Esophagus squamous epithelium (tissue), 4 donors: ENCODE data around the gene CHD6.

ENCODE experiments used
- POLR2A ChIP-seq, 4 donors: fragments of 450-650 bp; IDR thresholded peaks; one replicate each; pipeline ENCODE4 v1.6.1; 2017; ENCODE audit warnings: antibody characterized with exemption in 4 of 4, mild to moderate bottlenecking in 4 of 4, moderate library complexity in 3 of 4
- TF ChIP-seq, protein P1 (sequence below), 6 experiments: fragments of 450-650 bp in 4 of 6; fragments of 200-600 bp in 2 of 6; sonication (generic) in 2 of 6; IDR thresholded peaks; one replicate each; pipeline ENCODE4 v1.5.1; 2016 to 2019; ENCODE audit warnings: antibody characterized with exemption in 6 of 6, mild to moderate bottlenecking in 4 of 6, moderate library complexity in 4 of 6

DNA sequence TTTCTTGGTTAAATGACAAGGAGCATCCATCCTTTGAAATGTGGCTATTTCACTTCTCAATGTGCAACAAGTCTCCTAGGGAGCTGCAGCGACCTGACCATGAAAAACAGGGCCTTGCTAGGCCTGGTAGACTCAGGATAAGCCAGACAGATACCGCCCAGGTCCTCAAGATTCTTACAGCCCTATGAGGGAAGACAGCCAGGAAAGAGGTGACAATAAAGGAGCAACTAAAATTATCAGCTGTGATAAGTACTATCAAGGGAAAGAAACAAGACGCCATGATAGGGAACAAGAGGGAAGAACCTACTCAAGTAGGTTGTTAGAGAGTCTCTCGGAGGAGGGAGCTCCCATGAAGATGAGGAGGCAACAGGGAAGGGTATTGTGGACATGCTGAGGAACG lies 200.1 kb downstream of the CHD6 start:
- TF ChIP-seq, protein P1, sequence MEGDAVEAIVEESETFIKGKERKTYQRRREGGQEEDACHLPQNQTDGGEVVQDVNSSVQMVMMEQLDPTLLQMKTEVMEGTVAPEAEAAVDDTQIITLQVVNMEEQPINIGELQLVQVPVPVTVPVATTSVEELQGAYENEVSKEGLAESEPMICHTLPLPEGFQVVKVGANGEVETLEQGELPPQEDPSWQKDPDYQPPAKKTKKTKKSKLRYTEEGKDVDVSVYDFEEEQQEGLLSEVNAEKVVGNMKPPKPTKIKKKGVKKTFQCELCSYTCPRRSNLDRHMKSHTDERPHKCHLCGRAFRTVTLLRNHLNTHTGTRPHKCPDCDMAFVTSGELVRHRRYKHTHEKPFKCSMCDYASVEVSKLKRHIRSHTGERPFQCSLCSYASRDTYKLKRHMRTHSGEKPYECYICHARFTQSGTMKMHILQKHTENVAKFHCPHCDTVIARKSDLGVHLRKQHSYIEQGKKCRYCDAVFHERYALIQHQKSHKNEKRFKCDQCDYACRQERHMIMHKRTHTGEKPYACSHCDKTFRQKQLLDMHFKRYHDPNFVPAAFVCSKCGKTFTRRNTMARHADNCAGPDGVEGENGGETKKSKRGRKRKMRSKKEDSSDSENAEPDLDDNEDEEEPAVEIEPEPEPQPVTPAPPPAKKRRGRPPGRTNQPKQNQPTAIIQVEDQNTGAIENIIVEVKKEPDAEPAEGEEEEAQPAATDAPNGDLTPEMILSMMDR (IDR thresholded peaks at IDR 0.05) = no peak
- no peak for TF ChIP-seq POLR2A (IDR thresholded peaks at IDR 0.05)
